ENCODE data around the gene CDK11B.
"Not testable (repeated sequence)": the region's sequence is repeated elsewhere in the genome, so short reads cannot be mapped to it uniquely, and the experiment has no call there.

Gene CDK11B

DNA sequence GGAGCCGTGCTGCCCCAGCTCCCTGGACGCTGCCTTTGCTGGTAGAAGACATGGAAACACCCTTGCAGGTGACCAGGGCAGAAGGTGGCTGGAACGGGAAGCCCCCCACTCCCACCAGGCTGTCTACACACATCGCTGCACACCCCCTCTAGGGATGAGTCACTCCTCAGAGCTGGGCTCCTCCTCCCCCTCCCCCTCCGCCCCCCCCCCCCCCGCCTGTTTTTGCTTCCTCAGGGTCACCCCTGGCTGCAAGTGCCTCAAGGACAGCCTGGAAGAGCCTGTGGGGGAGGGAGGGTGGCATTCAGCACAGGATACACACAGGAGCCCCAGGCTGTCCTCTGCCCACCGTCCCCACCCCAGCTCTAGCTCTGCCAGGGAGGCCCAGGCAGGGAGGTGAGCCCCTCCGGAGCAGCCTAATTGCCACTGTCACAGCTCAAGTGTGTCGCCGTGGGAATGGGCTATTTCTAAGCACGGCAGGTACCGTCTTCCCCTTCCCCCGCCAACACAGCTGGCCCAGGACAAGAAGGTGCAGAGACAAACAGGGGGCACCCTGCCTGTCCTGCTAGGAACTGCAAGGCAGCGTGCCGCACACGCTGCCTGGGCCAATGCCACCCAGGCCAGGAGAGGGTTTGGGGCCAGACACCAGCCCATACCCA is 61.4 kb downstream of the CDK11B start:
- peak in 1 of 2 experiments; percentile 39 for DNase-seq

DNA sequence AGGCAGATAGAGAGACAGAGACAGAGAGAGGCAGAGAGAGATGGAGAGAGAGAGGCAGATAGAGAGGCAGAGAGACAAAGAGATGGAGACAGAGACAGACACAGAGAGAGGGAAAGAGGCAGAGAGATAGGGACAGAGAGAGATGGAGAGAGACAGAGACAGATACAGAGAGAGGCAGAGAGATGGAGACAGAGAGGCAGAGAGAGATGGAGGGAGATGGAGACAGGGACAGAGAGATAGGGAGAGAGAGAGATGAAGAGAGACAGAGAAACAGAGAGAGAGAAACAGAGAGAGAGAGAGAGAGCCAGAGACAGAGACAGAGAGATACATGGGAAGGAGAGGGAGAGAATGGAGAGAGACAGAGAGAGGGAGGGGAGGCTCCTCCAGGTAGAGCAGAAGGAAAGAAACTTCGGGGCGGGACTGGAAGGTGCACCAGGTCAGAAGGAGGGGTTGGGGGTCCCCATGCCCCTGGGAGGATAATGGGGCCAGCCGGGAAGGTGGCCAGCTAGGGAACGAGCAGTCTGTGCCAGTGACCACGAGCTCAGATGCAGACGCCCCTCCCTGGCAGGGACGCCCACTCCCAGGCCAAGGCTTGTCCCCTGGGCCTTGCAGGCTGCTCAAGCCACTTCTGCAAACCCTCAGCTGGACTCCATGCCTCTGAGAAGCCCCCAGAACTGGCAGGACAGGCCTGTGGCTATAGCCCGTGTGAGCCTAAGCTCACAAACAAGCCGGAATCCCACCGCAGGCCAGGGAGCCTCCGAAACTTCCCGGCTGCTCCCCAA is 62.1 kb downstream of the CDK11B start:
- no peak for DNase-seq

DNA sequence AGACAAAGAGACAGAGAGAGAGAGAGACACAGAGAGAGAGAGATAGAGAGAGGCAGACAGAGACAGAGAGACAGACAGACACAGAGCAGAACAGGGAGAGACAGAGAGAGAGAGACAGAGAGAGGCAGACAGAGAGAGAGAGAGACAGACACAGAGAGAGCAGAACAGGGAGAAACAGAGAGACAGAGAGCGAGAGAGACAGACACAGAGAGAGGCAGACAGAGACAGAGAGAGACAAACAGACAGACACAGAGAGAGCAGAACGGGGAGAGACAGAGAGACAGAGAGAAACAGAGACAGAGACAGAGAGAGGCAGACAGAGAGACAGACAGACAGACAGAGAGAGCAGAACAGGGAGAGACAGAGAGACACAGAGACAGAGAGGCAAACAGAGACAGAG is 63.5 kb downstream of the CDK11B start:
- not testable (repeated sequence) for DNase-seq

DNA sequence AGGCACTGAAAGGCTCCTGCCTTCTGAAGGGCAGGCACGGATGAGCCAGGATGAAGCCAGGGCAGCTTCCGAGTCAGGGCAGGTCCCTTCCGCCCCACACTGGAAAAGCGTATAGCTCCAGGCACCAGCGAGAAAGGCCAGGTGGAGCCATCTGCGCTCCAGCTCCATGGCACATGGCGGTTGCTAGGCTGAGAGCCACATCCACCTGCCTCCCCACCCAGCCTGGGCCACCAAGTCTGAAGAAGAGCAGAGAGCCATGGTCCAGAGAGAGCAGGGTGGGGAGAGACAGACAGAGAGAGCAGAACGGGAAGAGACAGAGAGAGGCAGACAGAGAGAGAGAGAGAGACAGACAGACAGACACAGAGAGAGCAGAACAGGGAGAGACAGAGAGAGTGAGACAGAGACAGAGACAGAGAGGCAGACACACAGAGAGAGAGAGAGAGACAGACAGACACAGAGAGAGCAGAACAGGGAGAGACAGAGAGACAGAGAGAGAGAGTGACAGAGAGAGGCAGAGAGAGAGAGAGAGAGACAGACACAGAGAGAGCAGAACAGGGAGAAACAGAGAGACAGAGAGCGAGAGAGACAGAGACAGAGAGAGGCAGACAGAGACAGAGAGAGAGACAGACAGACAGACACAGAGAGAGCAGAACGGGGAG is 64.1 kb downstream of the CDK11B start:
- DNase-seq: peak in 1 of 2 experiments; percentile 38

DNA sequence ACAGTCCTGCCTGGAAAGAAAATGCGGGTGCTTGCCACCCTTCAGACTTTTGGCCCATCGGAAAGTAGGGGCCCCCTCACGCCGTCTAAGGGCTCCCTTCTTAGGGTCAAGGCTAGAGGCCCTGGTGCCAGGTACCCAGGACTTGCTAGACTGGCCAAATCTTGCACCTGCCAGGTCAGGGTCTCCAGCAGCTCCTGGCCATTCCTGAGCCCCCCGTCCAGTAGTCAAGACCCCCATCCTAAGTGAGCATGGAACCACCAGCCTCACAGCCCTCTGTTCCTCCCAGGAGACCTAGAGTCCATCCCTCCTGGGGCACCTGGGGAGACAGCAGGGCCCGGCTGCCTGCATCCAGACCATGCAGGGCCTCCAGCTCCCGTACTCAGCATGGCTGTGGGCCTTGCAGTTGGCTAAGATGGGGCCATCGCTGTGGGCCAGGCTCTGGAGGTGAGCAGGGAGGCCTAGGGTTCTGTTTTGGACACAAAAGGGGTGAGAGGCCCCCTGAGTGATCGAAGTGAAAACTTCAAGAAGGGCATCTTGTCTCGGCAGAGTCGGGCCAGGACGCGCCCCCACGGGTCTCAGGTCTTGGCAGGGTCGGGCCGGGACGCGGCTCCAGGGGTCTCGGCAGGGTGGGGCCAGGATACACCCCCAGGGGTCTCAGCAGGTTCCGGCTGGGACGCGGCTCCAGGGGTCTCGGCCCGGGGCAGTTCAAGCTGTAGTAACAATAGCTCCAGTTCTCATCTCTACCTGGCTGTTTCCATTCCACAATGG is 64.8 kb downstream of the CDK11B start:
- no peak for DNase-seq

DNA sequence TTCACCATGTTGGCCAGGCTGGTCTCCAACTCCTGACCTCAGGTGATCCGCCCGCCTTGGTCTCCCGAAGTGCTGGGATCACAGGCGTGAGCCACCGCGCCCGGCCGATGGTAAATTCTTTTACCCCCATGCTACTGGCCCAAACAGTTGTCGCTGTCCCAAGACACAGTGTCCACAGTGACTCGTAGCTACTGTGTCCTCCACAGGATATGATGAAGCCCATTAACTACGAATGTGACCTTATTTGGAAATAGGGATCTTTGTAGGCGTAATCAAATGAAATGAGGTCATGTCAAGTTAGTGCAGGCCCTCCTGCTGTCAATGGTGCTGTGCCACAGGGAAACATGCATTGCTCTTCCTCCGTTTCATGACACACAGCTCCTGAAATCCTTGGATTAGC is 67.4 kb downstream of the CDK11B start:
- no peak for DNase-seq

Data from NCI-H524 (cell line).